MM.1S (cell line): ENCODE data around the gene LIG4.

Source experiments
- DNase-seq: peaks from one replicate; pipeline ENCODE4 v3.0.0-alpha.2; 2015
- H2AFZ ChIP-seq: fragments of 300-600 bp; sonication (generic); 2 replicates; pipeline ENCODE4 v1.6.0; 2016; ENCODE audit warnings: antibody characterized with exemption, low read length
- H3F3A ChIP-seq: fragments of 300-600 bp; sonication (generic); 2 replicates; pipeline ENCODE4 v1.6.1; 2016; ENCODE audit warnings: mild to moderate bottlenecking, antibody characterized with exemption, low read length, moderate library complexity, mixed read lengths; ENCODE audit not compliant: insufficient read depth
- H3K27ac ChIP-seq: fragments of 300-600 bp; sonication (generic); 2 replicates; pipeline ENCODE4 v1.5.1; 2016; ENCODE audit warnings: mild to moderate bottlenecking, low read length
- H3K27me3 ChIP-seq: fragments of 300-600 bp; sonication (generic); replicated peaks from 2 replicates; pipeline ENCODE4 v1.6.0; 2016; ENCODE audit warnings: low read length; ENCODE audit not compliant: insufficient read depth
- H3K36me3 ChIP-seq: fragments of 300-600 bp; sonication (generic); replicated peaks from 2 replicates; pipeline ENCODE4 v1.6.1; 2016; ENCODE audit warnings: mild to moderate bottlenecking, low read length, mixed read lengths; ENCODE audit not compliant: insufficient read depth
- H3K4me1 ChIP-seq: fragments of 300-600 bp; sonication (generic); 2 replicates; pipeline ENCODE4 v1.6.1; 2016; ENCODE audit warnings: low read length, mixed read lengths
- H3K4me2 ChIP-seq: fragments of 300-600 bp; sonication (generic); 2 replicates; pipeline ENCODE4 v1.6.0; 2016; ENCODE audit warnings: low read depth, low read length
- H3K4me3 ChIP-seq: fragments of 300-600 bp; sonication (generic); 2 replicates; pipeline ENCODE4 v1.5.1; 2016; ENCODE audit warnings: low read length, mixed read lengths
- H3K79me2 ChIP-seq: fragments of 300-600 bp; sonication (generic); 2 replicates; pipeline ENCODE4 v1.6.1; 2016; ENCODE audit warnings: mixed run types, low read length, mixed read lengths
- H3K9ac ChIP-seq: fragments of 300-600 bp; sonication (generic); 2 replicates; pipeline ENCODE4 v1.6.1; 2016; ENCODE audit warnings: low read length, mixed read lengths
- H3K9me2 ChIP-seq: fragments of 300-600 bp; sonication (generic); replicated peaks from 2 replicates; pipeline ENCODE4 v1.6.1; 2016; ENCODE audit warnings: mild to moderate bottlenecking, low read length, mixed read lengths; ENCODE audit not compliant: insufficient read depth
- H3K9me3 ChIP-seq: fragments of 300-600 bp; sonication (generic); replicated peaks from 2 replicates; pipeline ENCODE4 v1.6.1; 2016; ENCODE audit warnings: mild to moderate bottlenecking, low read length, mixed read lengths; ENCODE audit not compliant: insufficient read depth
- H4K20me1 ChIP-seq: fragments of 300-600 bp; sonication (generic); 2 replicates; pipeline ENCODE4 v1.6.1; 2016; ENCODE audit warnings: mild to moderate bottlenecking, low read length, moderate library complexity, mixed read lengths; ENCODE audit not compliant: insufficient read depth
- CTCF ChIP-seq: fragments of 300-600 bp; sonication (generic); IDR thresholded peaks from 2 replicates; pipeline ENCODE4 v1.5.1; 2016; ENCODE audit warnings: antibody characterized with exemption, low read length, mixed read lengths
- EZH2 ChIP-seq: fragments of 300-600 bp; sonication (generic); optimal IDR thresholded peaks from 2 replicates; pipeline ENCODE3; 2017; ENCODE audit warnings: low read depth, mild to moderate bottlenecking, antibody characterized with exemption, low read length, mixed read lengths
- EZH2phosphoT487 ChIP-seq: fragments of 300-600 bp; sonication (generic); IDR thresholded peaks from 2 replicates; pipeline ENCODE4 v1.6.1; 2018; ENCODE audit warnings: antibody characterized with exemption, low read length

The LIG4 gene

GRCh38 chr13:108210551-108210950 is 4.8 kb downstream of the LIG4 start:
- Histone ChIP-seq H3K36me3 (no peaks in the 10 kb centered on the region), H3K79me2 (no peaks in the 10 kb centered on the region), H2AFZ (no peak overlapping the region), H3K27ac (no peak overlapping the region), H4K20me1 (no peaks in the 10 kb centered on the region), H3K27me3 (no peaks in the 10 kb centered on the region), H3K4me2 (no peak overlapping the region), H3K9ac (no peak overlapping the region), H3K4me1 (no peaks in the 10 kb centered on the region), H3K9me2 (no peaks in the 10 kb centered on the region), H3K9me3 (no peaks in the 10 kb centered on the region), H3K4me3 (no peak overlapping the region), H3F3A (no peaks in the 10 kb centered on the region)
- no peak for DNase-seq
- no peak for TF ChIP-seq EZH2phosphoT487
- no peak for TF ChIP-seq EZH2
- TF ChIP-seq CTCF: no peak

- Histone ChIP-seq H3K9ac (no peak overlapping the region), H2AFZ (no peak overlapping the region), H3K4me2 (no peak overlapping the region), H3K4me1 (no peaks in the 10 kb centered on the region), H3K27ac (no peak overlapping the region), H3F3A (no peaks in the 10 kb centered on the region), H3K27me3 (no peaks in the 10 kb centered on the region), H3K9me3 (no peaks in the 10 kb centered on the region), H3K4me3 (no peak overlapping the region), H3K9me2 (no peaks in the 10 kb centered on the region), H3K36me3 (no peaks in the 10 kb centered on the region), H4K20me1 (no peaks in the 10 kb centered on the region), H3K79me2 (no peaks in the 10 kb centered on the region)
- TF ChIP-seq EZH2 (no peak), CTCF (no peak), EZH2phosphoT487 (no peak)
- DNase-seq: no peak
Measured at GRCh38 chr13:108200781-108201398, 14.4 kb downstream of the LIG4 start.

GRCh38 chr13:108195861-108196260 is 19.5 kb downstream of the LIG4 start:
- Histone ChIP-seq H2AFZ (no peak overlapping the region), H3K9ac (no peak overlapping the region), H3K9me2 (no peaks in the 10 kb centered on the region), H3K27me3 (no peaks in the 10 kb centered on the region), H3K79me2 (no peaks in the 10 kb centered on the region), H3F3A (no peaks in the 10 kb centered on the region), H3K27ac (no peak overlapping the region), H3K4me2 (no peak overlapping the region), H4K20me1 (no peaks in the 10 kb centered on the region), H3K4me1 (no peaks in the 10 kb centered on the region), H3K4me3 (no peak overlapping the region), H3K36me3 (no peaks in the 10 kb centered on the region), H3K9me3 (no peaks in the 10 kb centered on the region)
- no peak for DNase-seq
- TF ChIP-seq EZH2 (no peak), EZH2phosphoT487 (no peak), CTCF (no peak)
